Hippocampal formation (tissue), 2 donors: ENCODE data around the gene PPIL1.
"Not testable (repeated sequence)": the region's sequence is repeated elsewhere in the genome, so short reads cannot be mapped to it uniquely, and the experiment has no call there.

ENCODE experiments used
- DNase-seq, 2 donors: peaks; one replicate each; lab custom pipeline; 2025; lab: John Stamatoyannopoulos, UW

PPIL1 gene

DNA sequence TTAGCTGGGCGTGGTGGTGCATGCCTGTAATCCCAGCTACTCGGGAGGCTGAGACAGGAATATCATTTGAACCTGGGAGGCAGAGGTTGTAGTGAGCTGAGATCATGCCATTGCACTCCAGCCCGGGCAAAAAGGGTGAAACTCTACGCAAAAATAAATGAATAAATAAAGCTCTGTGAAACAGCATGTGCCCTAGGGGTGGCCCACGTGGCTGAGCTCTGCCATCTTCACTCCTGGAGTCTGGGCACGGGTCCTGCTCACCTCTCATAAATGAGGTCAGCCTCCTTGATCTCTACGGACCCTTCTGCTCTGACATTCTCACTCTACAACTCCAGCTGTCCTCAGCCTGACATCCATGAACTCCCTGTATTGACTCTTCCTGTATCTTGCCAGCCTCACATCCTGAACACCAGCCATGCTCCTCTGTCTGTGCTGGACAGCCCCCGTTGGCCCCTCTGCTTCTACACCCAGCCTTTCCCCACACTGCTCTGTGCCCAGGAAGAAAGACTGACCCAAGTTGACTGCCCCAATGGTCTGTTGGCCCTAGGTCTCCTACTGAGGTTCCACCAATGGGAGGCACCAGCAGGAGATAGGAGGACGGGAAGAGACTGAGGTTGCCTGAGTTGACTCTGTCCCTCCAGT lies 57.3 kb downstream of the PPIL1 start:
- no peak for DNase-seq

DNA sequence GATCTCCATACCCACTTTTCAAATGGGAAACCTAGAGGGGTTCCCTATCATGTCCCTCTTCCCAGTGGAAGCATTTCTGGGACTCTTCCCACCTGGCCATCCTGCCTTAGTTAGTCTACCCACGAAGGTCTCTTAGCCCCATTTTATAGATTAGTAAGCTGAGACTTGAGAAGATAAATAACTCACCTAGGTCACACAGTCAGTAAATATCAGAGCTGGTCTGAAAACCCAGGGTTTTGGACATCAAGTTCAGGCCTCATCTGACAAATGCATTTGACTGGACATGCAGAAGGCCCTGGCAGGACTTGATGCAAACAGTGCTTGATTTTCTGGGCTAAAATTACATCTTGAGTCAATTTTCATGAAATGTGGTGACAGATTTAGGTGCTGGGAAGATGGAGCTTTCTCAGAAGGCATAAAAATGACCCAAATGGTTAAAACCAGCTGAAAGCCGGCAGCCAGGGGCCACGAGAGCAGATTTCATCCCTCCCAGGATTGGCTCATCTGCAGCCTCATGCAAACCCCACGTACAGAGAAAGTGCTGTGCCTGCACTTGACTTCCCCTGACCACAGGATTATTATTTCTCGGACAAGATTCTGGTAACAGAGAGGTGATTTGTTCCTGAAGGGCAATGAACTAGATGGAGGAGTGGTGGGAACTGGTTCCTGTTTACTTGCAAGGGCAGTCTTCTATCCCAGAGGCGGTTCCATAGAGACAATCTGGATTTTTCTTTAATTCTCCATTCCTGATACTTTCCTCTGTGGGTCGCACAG lies 58.5 kb downstream of the PPIL1 start:
- DNase-seq = no peak

DNA sequence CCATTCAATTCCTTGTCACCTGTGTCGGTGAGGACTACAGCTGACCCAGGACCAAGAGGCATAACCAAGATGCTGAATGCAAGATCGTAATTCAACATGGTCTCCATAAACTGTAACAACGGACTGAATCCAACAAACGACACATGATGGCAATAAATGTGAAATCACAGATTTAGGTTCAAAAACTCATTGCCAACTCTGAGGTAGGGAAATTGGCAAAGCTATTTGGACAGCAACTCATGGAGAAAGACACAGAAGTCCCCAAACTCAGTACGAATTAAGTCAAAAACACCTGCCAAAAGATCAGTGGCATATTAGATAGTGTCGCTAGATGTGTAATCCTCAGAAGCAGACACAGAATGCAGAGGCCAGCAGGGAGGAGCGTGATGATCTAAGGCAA lies 60.4 kb downstream of the PPIL1 start:
- no peak for DNase-seq

DNA sequence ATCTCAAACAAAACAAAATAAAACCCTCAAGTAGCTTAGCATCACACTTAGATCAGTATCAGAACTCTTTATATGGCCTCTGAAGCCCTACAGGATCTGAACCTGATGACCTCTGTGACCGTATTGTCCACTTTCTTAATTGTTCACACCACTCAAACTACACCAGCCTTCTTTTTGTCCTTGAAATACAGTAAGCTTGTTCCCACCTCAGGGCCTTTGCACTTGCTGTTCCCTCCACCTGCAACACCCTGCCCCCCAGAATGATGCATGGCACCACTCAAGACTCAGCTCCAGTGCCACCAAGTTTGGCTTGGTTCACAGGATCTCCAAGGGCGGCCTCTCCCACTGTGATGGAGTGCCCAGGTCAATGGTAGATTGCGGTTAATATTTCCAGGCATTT lies 61.1 kb downstream of the PPIL1 start:
- DNase-seq = no peak

DNA sequence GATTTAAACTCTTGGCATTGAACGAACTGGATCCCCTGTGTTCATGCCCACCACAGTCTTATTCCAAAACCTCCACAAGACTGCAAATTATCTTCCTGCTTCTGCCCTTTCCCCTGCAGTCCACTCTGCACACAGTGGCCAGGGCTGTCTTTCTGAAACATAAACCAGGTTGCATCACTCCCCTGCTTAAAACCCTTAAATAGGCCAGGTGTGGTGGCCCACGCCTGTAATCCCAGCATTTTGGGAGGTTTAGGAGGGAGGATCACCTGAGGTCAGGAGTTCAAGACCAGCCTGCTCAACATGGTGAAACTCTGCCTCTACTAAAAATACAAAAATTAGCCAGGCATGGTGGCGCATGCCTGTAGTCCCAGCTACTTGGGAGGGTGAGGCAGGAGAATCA lies 61.6 kb downstream of the PPIL1 start:
- not testable (repeated sequence) for DNase-seq

DNA sequence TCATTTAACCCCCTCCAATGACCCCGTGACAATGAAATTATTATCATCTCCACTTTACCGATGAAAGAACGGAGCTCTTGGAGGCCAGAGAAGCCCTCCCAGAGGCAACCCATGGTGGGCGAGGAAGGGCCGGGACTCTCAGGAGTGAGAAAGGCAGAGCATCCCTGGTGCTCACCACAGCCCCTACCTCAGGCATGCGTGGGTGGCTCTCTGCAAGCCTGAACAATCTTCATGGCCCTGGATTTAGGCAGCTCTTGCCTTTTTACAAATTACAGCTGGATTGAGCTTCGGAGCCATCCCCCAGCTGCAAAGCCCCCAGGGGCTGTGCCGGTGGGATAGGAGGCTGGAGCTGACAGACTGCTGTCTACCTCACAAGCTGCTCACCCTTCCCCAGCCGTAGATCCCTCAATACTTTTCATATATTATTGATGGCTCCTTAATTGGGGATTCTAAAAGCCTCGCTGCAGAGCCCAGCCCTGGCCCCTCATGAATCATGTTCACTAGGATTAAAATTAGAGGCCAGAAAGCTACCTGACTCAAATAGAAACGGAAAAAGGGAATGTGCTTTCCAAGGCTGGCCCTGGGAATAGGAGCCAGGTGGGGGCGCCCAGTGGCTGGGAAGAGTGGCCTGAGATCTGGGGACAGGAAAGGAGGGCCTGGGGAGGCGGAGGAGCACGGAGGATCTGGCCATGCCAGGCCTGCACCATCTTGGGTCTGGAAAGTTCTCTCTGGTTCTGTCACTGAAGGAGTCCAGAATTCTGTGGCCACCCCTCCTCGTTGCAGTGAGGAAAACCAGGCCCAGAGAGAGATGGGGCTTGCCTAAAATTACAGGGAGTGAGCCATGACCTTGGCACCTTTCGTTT lies 64.4 kb downstream of the PPIL1 start:
- no peak for DNase-seq

DNA sequence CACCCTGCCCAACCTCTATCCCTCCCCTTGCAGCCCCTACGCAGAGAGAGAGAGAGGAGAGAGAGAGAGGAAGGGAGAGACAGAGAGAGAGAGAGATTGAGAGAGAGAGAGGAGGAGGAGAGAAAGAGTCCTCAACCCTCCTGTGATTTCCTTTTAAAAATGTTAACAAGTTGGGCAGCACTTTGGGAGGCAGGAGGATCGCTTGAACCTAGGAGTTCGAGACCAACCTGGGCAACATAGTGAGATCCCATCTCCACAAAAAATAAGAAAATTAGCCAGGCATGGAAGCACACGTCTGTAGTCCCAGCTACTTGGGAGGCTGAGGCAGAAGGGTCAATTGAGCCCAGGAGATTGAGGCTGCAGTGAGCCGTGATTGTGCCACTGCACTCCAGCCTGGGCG lies 65.4 kb downstream of the PPIL1 start:
- no peak for DNase-seq

DNA sequence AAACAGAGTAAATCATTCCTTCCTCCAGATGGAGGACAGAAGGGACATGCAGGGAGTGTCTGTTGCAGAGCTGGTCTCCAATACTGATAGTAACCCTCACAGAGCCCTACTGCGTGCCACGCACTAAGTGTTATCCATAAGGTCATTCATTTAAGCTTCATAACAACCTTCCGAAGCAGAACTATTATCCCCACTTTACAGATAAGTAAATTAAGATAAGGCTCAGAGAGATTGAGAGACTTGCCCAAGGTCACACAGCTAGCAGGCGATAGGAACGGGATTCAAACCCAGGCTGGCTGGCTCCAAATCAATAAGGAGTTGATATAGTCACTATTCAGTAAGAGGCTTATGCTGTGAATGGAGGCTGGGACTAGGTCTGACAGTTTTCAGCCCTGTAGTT lies 66.0 kb downstream of the PPIL1 start:
- DNase-seq = no peak

DNA sequence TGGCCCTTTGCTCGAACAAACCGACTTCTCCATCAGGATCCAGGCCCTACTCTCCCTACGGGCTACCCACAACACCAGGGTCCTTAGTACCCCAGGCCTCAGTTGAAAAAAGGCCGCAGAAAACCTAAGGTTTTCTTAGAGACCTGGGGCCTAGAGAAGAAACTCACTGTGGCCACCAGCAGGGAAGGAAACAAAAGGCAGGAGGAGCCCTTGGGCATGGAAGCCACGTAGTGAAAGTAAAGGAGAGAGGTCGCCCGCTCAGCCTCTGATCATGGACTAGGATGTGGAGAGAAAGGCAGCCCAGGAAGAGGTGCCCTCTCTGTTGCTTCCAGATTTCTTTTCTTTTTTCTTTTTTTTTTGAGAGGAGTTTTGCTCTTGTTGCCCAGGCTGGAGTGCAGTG lies 66.9 kb downstream of the PPIL1 start:
- DNase-seq = no peak

DNA sequence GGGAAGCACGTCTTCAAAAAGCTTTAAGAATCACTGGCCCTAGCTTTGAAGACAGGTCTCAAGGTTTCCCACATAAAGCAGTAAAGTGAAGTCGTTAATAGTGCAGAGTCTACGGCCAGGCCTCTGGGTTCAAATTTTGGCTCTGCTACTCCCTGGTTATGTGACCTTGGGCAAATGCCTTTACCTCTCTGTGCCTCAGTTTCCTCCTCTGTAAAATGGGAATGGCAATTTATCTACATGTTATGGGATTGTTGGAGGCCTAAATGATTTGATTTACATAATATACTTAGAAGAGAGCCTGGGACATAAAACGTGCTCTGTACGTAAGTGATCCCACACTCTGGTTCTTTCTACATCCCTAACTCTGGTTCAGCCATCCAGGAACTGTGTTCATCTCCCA lies 67.5 kb downstream of the PPIL1 start:
- DNase-seq = no peak

DNA sequence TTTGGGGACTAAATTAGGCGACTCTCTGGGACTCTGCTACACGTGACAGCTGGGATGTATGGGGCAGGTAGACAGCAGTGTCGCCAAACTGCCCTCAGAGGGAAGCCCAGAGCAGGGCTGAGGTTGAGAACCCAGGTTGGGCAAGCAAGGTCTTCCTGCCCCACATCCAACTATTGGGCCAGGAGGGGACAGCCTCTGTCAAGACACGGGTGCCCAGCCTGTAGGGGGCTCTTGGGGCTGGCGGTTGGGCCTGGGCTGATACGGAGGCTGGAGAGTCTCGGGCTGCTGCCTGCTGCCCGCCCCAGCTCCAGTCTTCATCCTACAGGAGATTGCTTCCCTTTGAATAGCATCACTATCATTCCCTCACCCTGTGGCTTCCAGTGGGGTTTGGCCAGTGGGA lies 68.7 kb downstream of the PPIL1 start:
- no peak for DNase-seq

DNA sequence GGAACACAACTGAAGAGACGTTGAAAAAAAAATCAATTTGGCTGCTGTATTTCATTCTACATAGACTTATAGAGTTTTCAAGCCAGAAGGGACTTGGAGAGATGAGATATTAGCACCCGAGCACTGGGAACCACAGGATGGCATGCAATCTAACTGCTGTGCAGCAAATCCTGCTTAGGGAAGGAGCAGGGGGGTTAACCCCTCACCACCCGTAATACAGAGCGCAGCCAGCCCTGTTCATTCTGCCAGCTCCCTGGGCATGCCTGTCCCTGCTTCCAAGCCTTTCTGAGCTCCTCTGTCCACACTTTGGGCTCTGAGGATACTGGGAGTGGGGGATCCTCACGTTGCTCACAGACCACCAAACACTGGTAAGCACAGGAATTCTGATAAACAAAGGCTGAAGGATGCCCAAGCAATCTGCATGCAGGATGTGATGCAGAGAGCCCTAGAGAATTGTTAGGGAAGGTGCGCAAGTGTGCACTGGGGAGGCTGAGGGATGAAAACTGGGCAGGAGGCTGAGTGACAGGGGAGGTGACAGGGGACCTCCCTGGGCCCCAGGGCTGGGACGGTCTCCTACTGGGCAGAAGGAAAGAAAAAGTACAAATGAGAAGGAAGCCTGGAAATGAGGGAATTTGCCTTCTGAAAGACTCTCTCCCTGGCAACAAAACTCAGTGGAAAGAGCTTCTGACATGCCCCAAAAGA lies 69.4 kb downstream of the PPIL1 start:
- no peak for DNase-seq
